Activated CD4-positive, alpha-beta T cell treated with anti-CD3 and anti-CD28 coated beads, Interleukin-10, Interleukin-2, amounts not matched to agents 100 ng/mL and 50 ng/mL, durations not matched to agents 16 hours and 8 hours (primary cell): ENCODE results near the gene SGCE.

ENCODE experiments used
- DNase-seq: peaks from one replicate; pipeline ENCODE4 v3.0.0-alpha.2; 2020

SGCE gene

GRCh38 chr7:94562525-94562924 lies 93.4 kb downstream of the SGCE start:
- DNase-seq: no peak

DNA sequence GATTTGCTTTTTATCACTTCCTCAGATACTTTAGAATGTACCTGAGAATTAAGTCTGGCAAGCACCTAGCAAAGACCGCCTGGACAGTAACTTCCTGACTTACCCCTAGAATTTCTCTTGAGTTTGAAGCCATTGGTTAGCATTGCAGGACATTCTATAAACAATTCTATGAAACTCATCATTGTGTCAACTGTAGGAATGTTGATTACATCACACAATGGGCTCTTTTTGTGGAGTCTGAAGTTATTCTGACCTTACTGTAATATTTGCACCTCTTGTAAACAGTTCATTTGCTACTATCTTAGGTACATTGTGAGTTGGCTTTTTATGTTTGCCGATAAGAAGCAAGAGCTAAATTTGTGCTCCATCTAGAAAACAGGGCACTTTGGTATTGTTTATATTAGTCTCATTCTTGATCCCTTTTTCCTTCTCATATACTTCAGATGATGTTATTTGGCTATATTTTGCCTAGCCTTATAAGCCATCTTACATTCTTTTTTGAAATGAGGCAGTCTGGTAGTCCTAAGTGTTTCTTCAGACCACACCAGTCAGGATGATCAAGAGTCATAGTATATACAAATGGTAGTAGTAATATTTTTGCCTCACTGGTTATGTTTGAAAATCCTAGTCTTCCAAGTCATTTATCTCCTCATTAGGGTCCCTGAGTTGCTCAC lies 94.0 kb downstream of the SGCE start:
- DNase-seq: no peak

GRCh38 chr7:94559972-94560371 lies 96.0 kb downstream of the SGCE start:
- DNase-seq: no peak

DNA sequence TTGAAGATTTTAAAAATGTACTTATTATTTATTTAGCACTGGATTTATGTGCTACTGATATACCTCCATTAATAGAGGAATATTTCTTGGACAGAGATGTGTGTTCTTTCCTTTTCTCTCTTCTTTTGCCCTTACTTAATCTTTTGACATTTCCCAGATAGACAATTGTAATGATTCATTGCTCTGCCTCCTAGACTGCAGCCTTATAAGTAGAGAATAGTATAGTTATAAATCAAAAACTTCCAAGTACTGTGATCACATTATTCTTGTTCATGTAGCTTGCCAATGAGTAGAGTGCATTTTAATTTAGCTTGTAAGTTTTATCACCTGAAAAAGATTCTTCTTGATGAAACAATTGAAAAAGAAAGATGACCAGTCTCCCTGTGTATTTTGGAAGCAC lies 98.7 kb downstream of the SGCE start:
- no peak for DNase-seq

DNA sequence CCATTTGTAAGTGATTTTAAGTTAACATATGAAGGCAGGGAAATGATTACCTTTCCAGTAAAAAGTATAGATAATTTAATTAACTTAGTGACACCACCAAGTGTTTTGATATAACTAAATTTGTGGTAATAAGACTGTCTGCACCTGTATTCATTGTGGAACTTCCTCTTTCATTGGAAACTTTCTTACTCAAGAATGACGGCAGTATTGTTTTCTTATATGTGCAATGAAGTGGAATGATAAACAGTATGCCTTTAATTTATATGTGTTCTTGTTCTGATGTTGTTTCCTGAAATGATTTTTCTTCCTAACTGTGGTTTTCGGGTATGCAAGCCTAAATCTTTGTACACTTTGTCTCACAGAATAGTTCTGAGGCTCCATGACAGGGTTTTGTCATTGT lies 99.9 kb downstream of the SGCE start:
- no peak for DNase-seq

DNA sequence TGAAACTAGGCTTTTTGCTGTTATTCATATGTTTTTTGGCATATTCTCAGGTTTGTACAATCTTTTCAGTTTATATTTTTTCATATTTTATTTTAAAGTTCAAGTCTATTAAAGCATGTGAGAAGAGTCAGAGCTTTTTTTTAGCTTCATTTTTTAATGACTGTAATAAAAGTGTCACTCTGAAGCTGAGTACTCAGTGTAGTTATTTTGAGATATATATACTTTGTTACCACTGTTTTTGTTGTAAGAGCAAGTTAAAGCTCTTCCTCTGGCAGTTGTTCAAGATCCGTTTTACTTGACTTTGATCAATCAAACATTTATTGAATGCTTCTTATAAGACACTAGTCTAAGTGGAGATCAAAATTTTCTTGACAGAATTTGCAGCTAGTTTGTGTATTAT lies 108.8 kb downstream of the SGCE start:
- DNase-seq: no peak

DNA sequence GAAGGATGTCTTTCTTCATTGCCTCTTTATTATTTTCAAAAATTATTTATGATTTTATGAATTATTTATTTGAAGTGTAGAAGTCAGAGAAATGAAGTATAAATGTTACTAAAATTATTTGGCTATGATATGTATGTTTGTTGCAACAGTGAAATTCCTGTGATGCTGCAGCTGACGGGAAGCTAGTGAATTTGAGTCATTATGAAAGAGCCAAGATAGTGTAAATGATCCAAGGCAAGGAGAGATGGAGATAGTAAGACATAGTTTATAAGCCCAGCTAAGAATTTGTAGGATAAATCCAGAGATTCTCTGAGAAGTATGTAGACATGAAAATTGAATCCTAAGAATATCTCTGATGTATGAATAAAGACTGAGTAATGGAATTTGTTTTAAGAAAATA lies 115.5 kb downstream of the SGCE start:
- no peak for DNase-seq
